A673 (cell line): ENCODE measurements around the gene CERS6. TPM values are rescaled to one million over a fixed set of nuclear protein-coding genes. Genes with fewer than 3 reads are reported as not detected.

Source experiments
- BruUV-seq: library from RNA; stranded (reverse); fragments of 400-500 nt; replicated peaks from 2 replicates; lab custom pipeline; 2021; lab: Mats Ljungman, UMichigan
- CTCF ChIA-PET: fragments of 300-600 bp; sonication (Branson Sonifier 250); formaldehyde crosslinking; loops from one replicate; lab custom pipeline; 2022; ENCODE audit warnings: antibody characterized with exemption; lab: Charles Lee
- POLR2A ChIA-PET: fragments of 300-600 bp; sonication (Branson Sonifier 250); formaldehyde crosslinking; loops from one replicate; lab custom pipeline; 2022; ENCODE audit warnings: antibody characterized with exemption; ENCODE audit not compliant: low non-redundant PET; lab: Charles Lee
- DNase-seq: peaks from one replicate; pipeline ENCODE4 v3.0.0-alpha.2; 2015; ENCODE audit warnings: low spot score
- H3K27ac ChIP-seq: fragments of 200-600 bp; sonication (generic); 2 replicates; pipeline ENCODE4 v1.5.1; 2016; ENCODE audit warnings: mixed run types, low read depth, mild to moderate bottlenecking, mixed read lengths, antibody characterized with exemption, low read length; ENCODE audit not compliant: poor library complexity, severe bottlenecking
- H3K27me3 ChIP-seq: fragments of 200-600 bp; sonication (generic); replicated peaks from 2 replicates; pipeline ENCODE4 v1.6.1; 2017; ENCODE audit warnings: mixed run types, low read depth, mild to moderate bottlenecking, mixed read lengths, antibody characterized with exemption, low read length; ENCODE audit not compliant: insufficient read depth, poor library complexity
- H3K36me3 ChIP-seq: fragments of 200-600 bp; sonication (generic); 2 replicates; pipeline ENCODE4 v1.6.1; 2016; ENCODE audit warnings: mixed run types, mild to moderate bottlenecking, mixed read lengths, antibody characterized with exemption, low read length; ENCODE audit not compliant: insufficient read depth, poor library complexity, severe bottlenecking
- H3K4me1 ChIP-seq: fragments of 200-600 bp; sonication (generic); 2 replicates; pipeline ENCODE4 v1.6.1; 2017; ENCODE audit warnings: mixed run types, mild to moderate bottlenecking, mixed read lengths, antibody characterized with exemption, low read length; ENCODE audit not compliant: insufficient read depth, poor library complexity, severe bottlenecking
- H3K4me3 ChIP-seq: fragments of 200-600 bp; sonication (generic); 2 replicates; pipeline ENCODE4 v1.5.1; 2016; ENCODE audit warnings: low read depth, mixed run types, mild to moderate bottlenecking, mixed read lengths, low read length; ENCODE audit not compliant: poor library complexity, severe bottlenecking
- H3K9me3 ChIP-seq: fragments of 200-600 bp; sonication (generic); 2 replicates; pipeline ENCODE4 v1.6.1; 2016; ENCODE audit warnings: mixed run types, low read depth, mild to moderate bottlenecking, mixed read lengths, antibody characterized with exemption, low read length; ENCODE audit not compliant: poor library complexity, severe bottlenecking
- EZH2 ChIP-seq: fragments of 200-600 bp; sonication (generic); IDR thresholded peaks from 2 replicates; pipeline ENCODE4 v1.6.1; 2017; ENCODE audit warnings: borderline replicate concordance, low read depth, mild to moderate bottlenecking, mixed read lengths, antibody characterized with exemption, low read length; ENCODE audit not compliant: poor library complexity, severe bottlenecking
- intact Hi-C: fragments of 100-400 bp; cut with micrococcal nuclease; formaldehyde crosslinking; loops from one replicate; pipeline ENCODE4 v1.10.0; 2022; ENCODE audit not compliant: unreplicated experiment
- total RNA-seq: library from RNA; stranded (reverse); gene quantifications from 2 replicates; pipeline ENCODE4 v1.2.3, GENCODE V29; 2021
- TF ChIP-seq, protein P1 (sequence below): fragments of 300-800, 200-600 bp; sonication (generic); conservative IDR thresholded peaks from 2 replicates; pipeline ENCODE4 v1.5.1; 2017; ENCODE audit warnings: low read depth, mild to moderate bottlenecking, antibody characterized with exemption, low read length, moderate library complexity, mixed read lengths

CERS6 gene
- total RNA-seq, 1 experiment from 2014 or later, result 12.4 TPM

DNA sequence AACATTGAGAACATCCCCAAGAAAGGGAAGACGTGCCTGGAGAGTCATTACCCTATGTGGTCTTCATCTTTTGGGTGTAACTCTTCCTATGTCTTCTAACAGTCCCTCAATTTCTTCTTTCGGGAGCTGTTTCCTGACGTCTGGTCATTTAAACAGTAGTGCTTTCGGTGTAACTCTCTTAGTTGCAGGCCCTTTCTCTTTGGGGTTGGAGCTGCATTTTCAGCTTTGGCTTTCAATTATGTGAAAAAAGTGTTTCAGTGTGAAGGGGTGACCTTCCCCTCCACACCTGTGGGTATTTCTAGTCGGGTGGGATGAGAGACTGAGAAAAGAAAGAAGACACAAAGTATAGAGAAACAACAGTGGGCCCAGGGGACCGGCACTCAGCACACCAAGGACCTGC is 105.9 kb downstream of the CERS6 start:
- DNase-seq, result no peak
- no peak overlapping the region for H3K4me3 ChIP-seq
- no peak overlapping the region for H3K27ac ChIP-seq
- no peaks in the 10 kb centered on the region for H3K36me3 ChIP-seq
- ChIA-PET POLR2A (no interaction called here), CTCF (no interaction called here)
- no peaks in the 10 kb centered on the region for H3K4me1 ChIP-seq
- H3K27me3 ChIP-seq, result no peaks in the 10 kb centered on the region
- TF ChIP-seq EZH2, result no peak
- TF ChIP-seq, protein P1, sequence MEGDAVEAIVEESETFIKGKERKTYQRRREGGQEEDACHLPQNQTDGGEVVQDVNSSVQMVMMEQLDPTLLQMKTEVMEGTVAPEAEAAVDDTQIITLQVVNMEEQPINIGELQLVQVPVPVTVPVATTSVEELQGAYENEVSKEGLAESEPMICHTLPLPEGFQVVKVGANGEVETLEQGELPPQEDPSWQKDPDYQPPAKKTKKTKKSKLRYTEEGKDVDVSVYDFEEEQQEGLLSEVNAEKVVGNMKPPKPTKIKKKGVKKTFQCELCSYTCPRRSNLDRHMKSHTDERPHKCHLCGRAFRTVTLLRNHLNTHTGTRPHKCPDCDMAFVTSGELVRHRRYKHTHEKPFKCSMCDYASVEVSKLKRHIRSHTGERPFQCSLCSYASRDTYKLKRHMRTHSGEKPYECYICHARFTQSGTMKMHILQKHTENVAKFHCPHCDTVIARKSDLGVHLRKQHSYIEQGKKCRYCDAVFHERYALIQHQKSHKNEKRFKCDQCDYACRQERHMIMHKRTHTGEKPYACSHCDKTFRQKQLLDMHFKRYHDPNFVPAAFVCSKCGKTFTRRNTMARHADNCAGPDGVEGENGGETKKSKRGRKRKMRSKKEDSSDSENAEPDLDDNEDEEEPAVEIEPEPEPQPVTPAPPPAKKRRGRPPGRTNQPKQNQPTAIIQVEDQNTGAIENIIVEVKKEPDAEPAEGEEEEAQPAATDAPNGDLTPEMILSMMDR, result no peak
- BruUV-seq, result no TSS peak
- intact Hi-C loops, result no loop called here
- H3K9me3 ChIP-seq, result no peaks in the 10 kb centered on the region

DNA sequence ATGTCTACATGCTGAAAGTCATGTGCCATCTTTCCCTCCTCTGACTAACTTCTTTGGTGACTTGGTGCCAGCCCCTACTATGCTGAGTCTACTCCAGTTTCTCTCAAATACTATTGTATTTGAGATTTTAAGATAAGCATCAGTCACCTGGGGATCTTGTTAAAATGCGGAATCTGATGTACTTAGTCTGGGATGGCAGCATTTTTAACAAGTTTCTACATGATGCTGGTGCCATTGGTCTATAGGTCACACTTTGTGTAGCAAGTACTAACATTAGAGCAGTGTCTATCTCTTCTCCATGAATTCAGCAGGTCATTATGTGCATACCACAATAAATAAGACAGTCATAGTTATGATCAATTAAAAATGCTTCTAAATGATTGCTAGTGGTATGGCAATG is 106.9 kb downstream of the CERS6 start:
- ChIA-PET POLR2A (no interaction called here), CTCF (no interaction called here)

DNA sequence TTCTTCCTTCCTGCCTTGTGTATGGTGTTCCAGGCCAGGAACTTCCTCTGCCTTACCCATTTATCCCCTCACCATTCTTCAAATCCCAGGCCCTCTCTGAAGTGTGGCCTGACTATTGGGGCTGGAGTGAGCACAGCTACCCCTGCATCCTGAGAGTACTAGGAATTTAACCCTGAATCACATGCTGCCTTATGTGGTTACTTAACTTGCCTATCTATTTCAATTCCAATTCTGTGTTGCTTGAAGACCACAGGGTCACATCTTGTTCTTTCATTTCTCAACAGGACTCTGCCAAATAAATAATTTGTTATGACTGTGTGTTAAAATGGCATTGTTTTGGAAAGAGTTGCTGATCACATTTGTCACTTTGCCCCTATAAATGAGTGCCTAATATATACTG is 108.6 kb downstream of the CERS6 start:
- DNase-seq, result no peak
- TF ChIP-seq, protein P1, result no peak
- TF ChIP-seq EZH2, result no peak
- no TSS peak for BruUV-seq
- Histone ChIP-seq H3K27me3 (no peaks in the 10 kb centered on the region), H3K4me1 (no peaks in the 10 kb centered on the region), H3K27ac (no peak overlapping the region), H3K4me3 (no peak overlapping the region), H3K36me3 (no peaks in the 10 kb centered on the region), H3K9me3 (no peaks in the 10 kb centered on the region)
- intact Hi-C loops, result no loop called here
- ChIA-PET POLR2A (no interaction called here), CTCF (no interaction called here)

More for the DNA sequence above, 106.9 kb downstream of the CERS6 start:
- no peak overlapping the region for H3K27ac ChIP-seq
- no TSS peak for BruUV-seq
- no peaks in the 10 kb centered on the region for H3K9me3 ChIP-seq
- no peaks in the 10 kb centered on the region for H3K27me3 ChIP-seq
- intact Hi-C loops, result no loop called here
- no peak overlapping the region for H3K4me3 ChIP-seq
- H3K36me3 ChIP-seq, result no peaks in the 10 kb centered on the region
- no peaks in the 10 kb centered on the region for H3K4me1 ChIP-seq
- no peak for TF ChIP-seq EZH2
- TF ChIP-seq, protein P1, result no peak
- DNase-seq, result no peak
